Tibial nerve (tissue), 3 donors: ENCODE results near the gene CIROP.

Experiments
- POLR2A ChIP-seq, 2 donors: fragments of 450-650 bp; IDR thresholded peaks; one replicate each; pipeline ENCODE4 v1.6.1; 2017; ENCODE audit warnings: antibody characterized with exemption in 2 of 2, mild to moderate bottlenecking in 2 of 2, moderate library complexity in 2 of 2
- TF ChIP-seq, protein P1 (sequence below), 5 experiments: fragments of 200-600 bp in 3 of 5; fragments of 450-650 bp in 2 of 5; sonication (generic) in 3 of 5; IDR thresholded peaks; one replicate each; pipeline ENCODE4 v1.5.1; 2016 to 2019; ENCODE audit warnings: antibody characterized with exemption in 5 of 5, mild to moderate bottlenecking in 3 of 5, moderate library complexity in 2 of 5

DNA sequence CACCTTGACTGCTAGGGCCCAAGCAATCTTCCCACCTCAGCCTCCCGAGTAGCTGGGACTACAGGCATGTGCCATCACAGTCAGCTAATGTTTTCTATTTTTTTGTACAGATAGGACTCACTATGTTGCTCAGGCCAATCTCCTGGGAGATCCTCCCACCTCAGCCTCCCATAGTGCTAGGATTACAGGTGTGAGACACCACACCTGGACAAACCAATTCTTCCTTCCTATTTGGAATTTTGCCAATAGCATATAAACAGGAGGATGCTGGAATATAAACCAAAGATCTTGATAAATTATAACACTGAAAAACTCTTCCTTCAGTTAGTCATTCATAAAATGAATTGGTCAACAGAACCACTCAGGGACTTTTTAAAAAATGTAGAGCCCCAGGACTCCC lies 18.2 kb downstream of the CIROP start:
- TF ChIP-seq, protein P1, sequence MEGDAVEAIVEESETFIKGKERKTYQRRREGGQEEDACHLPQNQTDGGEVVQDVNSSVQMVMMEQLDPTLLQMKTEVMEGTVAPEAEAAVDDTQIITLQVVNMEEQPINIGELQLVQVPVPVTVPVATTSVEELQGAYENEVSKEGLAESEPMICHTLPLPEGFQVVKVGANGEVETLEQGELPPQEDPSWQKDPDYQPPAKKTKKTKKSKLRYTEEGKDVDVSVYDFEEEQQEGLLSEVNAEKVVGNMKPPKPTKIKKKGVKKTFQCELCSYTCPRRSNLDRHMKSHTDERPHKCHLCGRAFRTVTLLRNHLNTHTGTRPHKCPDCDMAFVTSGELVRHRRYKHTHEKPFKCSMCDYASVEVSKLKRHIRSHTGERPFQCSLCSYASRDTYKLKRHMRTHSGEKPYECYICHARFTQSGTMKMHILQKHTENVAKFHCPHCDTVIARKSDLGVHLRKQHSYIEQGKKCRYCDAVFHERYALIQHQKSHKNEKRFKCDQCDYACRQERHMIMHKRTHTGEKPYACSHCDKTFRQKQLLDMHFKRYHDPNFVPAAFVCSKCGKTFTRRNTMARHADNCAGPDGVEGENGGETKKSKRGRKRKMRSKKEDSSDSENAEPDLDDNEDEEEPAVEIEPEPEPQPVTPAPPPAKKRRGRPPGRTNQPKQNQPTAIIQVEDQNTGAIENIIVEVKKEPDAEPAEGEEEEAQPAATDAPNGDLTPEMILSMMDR (IDR thresholded peaks at IDR 0.05) = no peak
- no peak for TF ChIP-seq POLR2A (IDR thresholded peaks at IDR 0.05)
